H1 (cell line): Measurements from ENCODE around the gene TOP2B. TPM values are rescaled to one million over a fixed set of nuclear protein-coding genes. Genes with fewer than 3 reads are reported as not detected.

Experiments used
- polyA plus RNA-seq, 7 experiments: library from polyadenylated mRNA; depleted of rRNA in 3 of 7; stranded (reverse) in 5 of 7; unstranded in 2 of 7; fragments of >200 nt in 5 of 7; fragments of 200-250 nt in 2 of 7; gene quantifications; 1 replicate in 5 of 7; 2 replicates in 1 of 7; 4 replicates in 1 of 7; pipeline versions ENCODE4 v1.2.1 to v1.2.3, GENCODE V29; 2011 to 2013; ENCODE audit warnings: missing spikeins in 2 of 7, mixed read lengths in 2 of 7
- total RNA-seq: library from RNA; stranded (reverse); fragmentation: NEBNext Ultra II Directional; extraction: Animal tissue kit (Norgen Biotek cat#: 25700); gene quantifications from 2 replicates; pipeline ENCODE4 v1.2.1, GENCODE V29; 2021
- TF ChIP-seq, protein P1 (sequence below): fragments of 300-600 bp; sonication (generic); IDR thresholded peaks from 2 replicates; pipeline ENCODE4 v1.7.1; 2012; ENCODE audit warnings: low read length, moderate library complexity, mild to moderate bottlenecking, inconsistent platforms; ENCODE audit not compliant: insufficient replicate concordance

Gene TOP2B
- total and polyA plus RNA-seq, 2 of the 8 experiments (the other 6 are each of a cell fraction or from before 2014, with no cell fraction given), result 34.9 to 206 TPM

GRCh38 chr3:25582242-25582641 lies 82.5 kb downstream of the TOP2B start (continued):
- TF ChIP-seq, protein P1, sequence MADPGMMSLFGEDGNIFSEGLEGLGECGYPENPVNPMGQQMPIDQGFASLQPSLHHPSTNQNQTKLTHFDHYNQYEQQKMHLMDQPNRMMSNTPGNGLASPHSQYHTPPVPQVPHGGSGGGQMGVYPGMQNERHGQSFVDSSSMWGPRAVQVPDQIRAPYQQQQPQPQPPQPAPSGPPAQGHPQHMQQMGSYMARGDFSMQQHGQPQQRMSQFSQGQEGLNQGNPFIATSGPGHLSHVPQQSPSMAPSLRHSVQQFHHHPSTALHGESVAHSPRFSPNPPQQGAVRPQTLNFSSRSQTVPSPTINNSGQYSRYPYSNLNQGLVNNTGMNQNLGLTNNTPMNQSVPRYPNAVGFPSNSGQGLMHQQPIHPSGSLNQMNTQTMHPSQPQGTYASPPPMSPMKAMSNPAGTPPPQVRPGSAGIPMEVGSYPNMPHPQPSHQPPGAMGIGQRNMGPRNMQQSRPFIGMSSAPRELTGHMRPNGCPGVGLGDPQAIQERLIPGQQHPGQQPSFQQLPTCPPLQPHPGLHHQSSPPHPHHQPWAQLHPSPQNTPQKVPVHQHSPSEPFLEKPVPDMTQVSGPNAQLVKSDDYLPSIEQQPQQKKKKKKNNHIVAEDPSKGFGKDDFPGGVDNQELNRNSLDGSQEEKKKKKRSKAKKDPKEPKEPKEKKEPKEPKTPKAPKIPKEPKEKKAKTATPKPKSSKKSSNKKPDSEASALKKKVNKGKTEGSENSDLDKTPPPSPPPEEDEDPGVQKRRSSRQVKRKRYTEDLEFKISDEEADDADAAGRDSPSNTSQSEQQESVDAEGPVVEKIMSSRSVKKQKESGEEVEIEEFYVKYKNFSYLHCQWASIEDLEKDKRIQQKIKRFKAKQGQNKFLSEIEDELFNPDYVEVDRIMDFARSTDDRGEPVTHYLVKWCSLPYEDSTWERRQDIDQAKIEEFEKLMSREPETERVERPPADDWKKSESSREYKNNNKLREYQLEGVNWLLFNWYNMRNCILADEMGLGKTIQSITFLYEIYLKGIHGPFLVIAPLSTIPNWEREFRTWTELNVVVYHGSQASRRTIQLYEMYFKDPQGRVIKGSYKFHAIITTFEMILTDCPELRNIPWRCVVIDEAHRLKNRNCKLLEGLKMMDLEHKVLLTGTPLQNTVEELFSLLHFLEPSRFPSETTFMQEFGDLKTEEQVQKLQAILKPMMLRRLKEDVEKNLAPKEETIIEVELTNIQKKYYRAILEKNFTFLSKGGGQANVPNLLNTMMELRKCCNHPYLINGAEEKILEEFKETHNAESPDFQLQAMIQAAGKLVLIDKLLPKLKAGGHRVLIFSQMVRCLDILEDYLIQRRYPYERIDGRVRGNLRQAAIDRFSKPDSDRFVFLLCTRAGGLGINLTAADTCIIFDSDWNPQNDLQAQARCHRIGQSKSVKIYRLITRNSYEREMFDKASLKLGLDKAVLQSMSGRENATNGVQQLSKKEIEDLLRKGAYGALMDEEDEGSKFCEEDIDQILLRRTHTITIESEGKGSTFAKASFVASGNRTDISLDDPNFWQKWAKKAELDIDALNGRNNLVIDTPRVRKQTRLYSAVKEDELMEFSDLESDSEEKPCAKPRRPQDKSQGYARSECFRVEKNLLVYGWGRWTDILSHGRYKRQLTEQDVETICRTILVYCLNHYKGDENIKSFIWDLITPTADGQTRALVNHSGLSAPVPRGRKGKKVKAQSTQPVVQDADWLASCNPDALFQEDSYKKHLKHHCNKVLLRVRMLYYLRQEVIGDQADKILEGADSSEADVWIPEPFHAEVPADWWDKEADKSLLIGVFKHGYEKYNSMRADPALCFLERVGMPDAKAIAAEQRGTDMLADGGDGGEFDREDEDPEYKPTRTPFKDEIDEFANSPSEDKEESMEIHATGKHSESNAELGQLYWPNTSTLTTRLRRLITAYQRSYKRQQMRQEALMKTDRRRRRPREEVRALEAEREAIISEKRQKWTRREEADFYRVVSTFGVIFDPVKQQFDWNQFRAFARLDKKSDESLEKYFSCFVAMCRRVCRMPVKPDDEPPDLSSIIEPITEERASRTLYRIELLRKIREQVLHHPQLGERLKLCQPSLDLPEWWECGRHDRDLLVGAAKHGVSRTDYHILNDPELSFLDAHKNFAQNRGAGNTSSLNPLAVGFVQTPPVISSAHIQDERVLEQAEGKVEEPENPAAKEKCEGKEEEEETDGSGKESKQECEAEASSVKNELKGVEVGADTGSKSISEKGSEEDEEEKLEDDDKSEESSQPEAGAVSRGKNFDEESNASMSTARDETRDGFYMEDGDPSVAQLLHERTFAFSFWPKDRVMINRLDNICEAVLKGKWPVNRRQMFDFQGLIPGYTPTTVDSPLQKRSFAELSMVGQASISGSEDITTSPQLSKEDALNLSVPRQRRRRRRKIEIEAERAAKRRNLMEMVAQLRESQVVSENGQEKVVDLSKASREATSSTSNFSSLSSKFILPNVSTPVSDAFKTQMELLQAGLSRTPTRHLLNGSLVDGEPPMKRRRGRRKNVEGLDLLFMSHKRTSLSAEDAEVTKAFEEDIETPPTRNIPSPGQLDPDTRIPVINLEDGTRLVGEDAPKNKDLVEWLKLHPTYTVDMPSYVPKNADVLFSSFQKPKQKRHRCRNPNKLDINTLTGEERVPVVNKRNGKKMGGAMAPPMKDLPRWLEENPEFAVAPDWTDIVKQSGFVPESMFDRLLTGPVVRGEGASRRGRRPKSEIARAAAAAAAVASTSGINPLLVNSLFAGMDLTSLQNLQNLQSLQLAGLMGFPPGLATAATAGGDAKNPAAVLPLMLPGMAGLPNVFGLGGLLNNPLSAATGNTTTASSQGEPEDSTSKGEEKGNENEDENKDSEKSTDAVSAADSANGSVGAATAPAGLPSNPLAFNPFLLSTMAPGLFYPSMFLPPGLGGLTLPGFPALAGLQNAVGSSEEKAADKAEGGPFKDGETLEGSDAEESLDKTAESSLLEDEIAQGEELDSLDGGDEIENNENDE, result no peak
